CD4-positive, CD25-positive, alpha-beta regulatory T cell (primary cell): ENCODE results near the gene CNIH2. TPM values are rescaled to one million over a fixed set of nuclear protein-coding genes. Genes with fewer than 3 reads are reported as not detected.

ENCODE experiments used
- ATAC-seq, 2 donors: fragments of 150-1000 bp; cut with Tn5 transposase; one replicate each; pipeline ENCODE4 v1.10.0; 2021; ENCODE audit warnings: low read depth in 2 of 2, moderate number of reproducible peaks in 2 of 2, moderate library complexity in 1 of 2
- DNase-seq, 3 donors: peaks; one replicate each; pipeline versions ENCODE4 v3.0.0 to v3.0.0-alpha.2; 2012 to 2022; ENCODE audit warnings: mixed read lengths in 1 of 3
- H3K27ac ChIP-seq: one replicate; pipeline ENCODE4 v1.7.0; 2013; ENCODE audit warnings: mild to moderate bottlenecking, low read length; ENCODE audit not compliant: insufficient read depth, poor library complexity, severe bottlenecking
- H3K27me3 ChIP-seq: one replicate; pipeline ENCODE4 v1.7.0; 2013; ENCODE audit warnings: low read length; ENCODE audit not compliant: control insufficient read depth, insufficient read depth
- H3K36me3 ChIP-seq: one replicate; pipeline ENCODE4 v1.7.0; 2013; ENCODE audit warnings: mild to moderate bottlenecking, low read length, moderate library complexity; ENCODE audit not compliant: control insufficient read depth, insufficient read depth
- H3K4me1 ChIP-seq: 2 replicates; pipeline ENCODE4 v1.7.0; 2013; ENCODE audit warnings: mild to moderate bottlenecking, low read length; ENCODE audit not compliant: insufficient read depth, control insufficient read depth, poor library complexity, severe bottlenecking
- H3K4me3 ChIP-seq: one replicate; pipeline ENCODE4 v1.7.0; 2013; ENCODE audit warnings: low read depth, mild to moderate bottlenecking, low read length, moderate library complexity
- H3K9me3 ChIP-seq, 2 experiments: 1 replicate in 1 of 2; 2 replicates in 1 of 2; pipeline ENCODE4 v1.7.0; 2013; ENCODE audit warnings: low read length in 2 of 2, mild to moderate bottlenecking in 1 of 2, moderate library complexity in 1 of 2; ENCODE audit not compliant: control insufficient read depth in 2 of 2
- H3K27ac Mint-ChIP-seq, 3 donors: one replicate each; pipeline ENCODE4 v1.8.0; 2020 to 2022; ENCODE audit warnings: mild to moderate bottlenecking in 3 of 3, mixed read lengths in 3 of 3, moderate library complexity in 2 of 3
- H3K27me3 Mint-ChIP-seq: one replicate; pipeline ENCODE4 v1.8.0; 2022; ENCODE audit warnings: mild to moderate bottlenecking, mixed read lengths
- H3K36me3 Mint-ChIP-seq: one replicate; pipeline ENCODE4 v1.8.0; 2020; ENCODE audit warnings: mixed read lengths
- H3K4me1 Mint-ChIP-seq, 4 donors: one replicate each; pipeline ENCODE4 v1.8.0; 2020 to 2022; ENCODE audit warnings: mixed read lengths in 4 of 4, mild to moderate bottlenecking in 1 of 4
- H3K4me3 Mint-ChIP-seq, 4 donors: one replicate each; pipeline ENCODE4 v1.8.0; 2020 to 2022; ENCODE audit warnings: mild to moderate bottlenecking in 4 of 4, mixed read lengths in 4 of 4, moderate library complexity in 3 of 4
- H3K9me3 Mint-ChIP-seq, 7 donors: one replicate each; pipeline ENCODE4 v1.8.0; 2020 to 2022; ENCODE audit warnings: mixed read lengths in 7 of 7, mild to moderate bottlenecking in 3 of 7, moderate library complexity in 2 of 7
- polyA plus RNA-seq, 4 donors: library from polyadenylated mRNA; unstranded; fragments of 300-500 nt; fragmentation: Illumina TruSeq; gene quantifications; one replicate each; pipeline ENCODE4 v1.2.3, GENCODE V29; 2021
- total RNA-seq: library from RNA; stranded (reverse); gene quantifications from one replicate; pipeline ENCODE4 v1.2.3, GENCODE V29; 2022

The CNIH2 gene
- total and polyA plus RNA-seq, 5 donors from 2014 or later = 4.5 TPM; not detected in 4

DNA sequence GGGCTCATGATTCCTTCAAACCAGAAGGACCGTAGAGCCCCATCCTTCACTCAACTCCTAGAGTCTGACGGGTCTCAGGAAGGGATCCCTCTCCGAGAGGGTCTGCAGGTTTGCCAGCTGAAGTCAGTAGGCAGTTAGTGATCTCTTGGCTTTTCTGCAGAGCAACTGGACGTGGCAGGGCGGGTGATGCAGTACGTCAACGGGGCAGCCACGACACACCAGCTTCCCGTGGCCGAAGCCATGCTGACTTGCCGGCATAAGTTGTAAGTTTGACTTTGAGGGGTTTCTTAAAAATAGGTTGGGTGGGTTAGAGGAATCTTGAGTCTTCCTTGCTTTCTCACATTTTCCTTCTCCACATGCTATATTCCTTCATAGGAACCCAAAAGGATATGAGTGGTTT lies 42.8 kb upstream of the CNIH2 start:
- H3K36me3 ChIP-seq = peaks cover 90% of the 10 kb centered on the region
- Mint-ChIP-seq H3K36me3 (peaks cover 56% of the 10 kb centered on the region), H3K9me3 (no peaks in the 10 kb centered on the region), H3K4me1 (no peaks in the 10 kb centered on the region), H3K27me3 (no peaks in the 10 kb centered on the region), H3K4me3 (no peak overlapping the region), H3K27ac (peak overlapping the region; percentile 27 to 32 (median 27))
- H3K27ac ChIP-seq = no peak overlapping the region
- DNase-seq (no peak), ATAC-seq (no peak)
- H3K4me3 ChIP-seq = no peak overlapping the region
- no peaks in the 10 kb centered on the region for H3K9me3 ChIP-seq
- H3K27me3 ChIP-seq = no peaks in the 10 kb centered on the region
- no peaks in the 10 kb centered on the region for H3K4me1 ChIP-seq

DNA sequence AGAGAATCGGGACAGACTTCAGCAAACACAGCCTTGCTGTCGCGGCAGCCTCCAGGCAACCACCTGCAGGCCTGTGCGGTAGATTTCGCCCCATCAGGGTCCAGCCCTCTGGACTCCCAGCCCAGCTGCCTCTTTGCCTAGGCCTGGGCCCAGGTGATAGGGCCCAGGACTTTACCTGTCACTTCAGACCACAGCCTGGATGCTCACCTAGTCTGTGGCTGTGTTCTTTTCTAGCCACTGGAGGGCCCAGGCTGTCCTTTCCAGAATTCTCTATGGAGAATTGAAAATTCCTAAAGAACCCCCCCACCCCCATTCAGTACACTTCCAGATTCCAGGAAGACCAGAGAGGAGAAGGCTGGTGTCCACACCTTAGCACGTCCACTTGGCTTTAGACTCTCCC lies 40.1 kb upstream of the CNIH2 start:
- Mint-ChIP-seq H3K4me3 (no peak overlapping the region), H3K36me3 (peaks cover 51% of the 10 kb centered on the region), H3K27ac (peak overlapping the region in 2 of 3 donors; percentile 20 to 83), H3K4me1 (peaks cover 0 to 5% (median 0%) of the 10 kb centered on the region in 4 donors), H3K27me3 (no peaks in the 10 kb centered on the region), H3K9me3 (no peaks in the 10 kb centered on the region)
- H3K4me3 ChIP-seq = no peak overlapping the region
- H3K27ac ChIP-seq = no peak overlapping the region
- H3K9me3 ChIP-seq = no peaks in the 10 kb centered on the region
- no peak for DNase-seq
- no peak for ATAC-seq
- H3K27me3 ChIP-seq = no peaks in the 10 kb centered on the region
- no peaks in the 10 kb centered on the region for H3K4me1 ChIP-seq
- H3K36me3 ChIP-seq = peaks cover 88% of the 10 kb centered on the region

DNA sequence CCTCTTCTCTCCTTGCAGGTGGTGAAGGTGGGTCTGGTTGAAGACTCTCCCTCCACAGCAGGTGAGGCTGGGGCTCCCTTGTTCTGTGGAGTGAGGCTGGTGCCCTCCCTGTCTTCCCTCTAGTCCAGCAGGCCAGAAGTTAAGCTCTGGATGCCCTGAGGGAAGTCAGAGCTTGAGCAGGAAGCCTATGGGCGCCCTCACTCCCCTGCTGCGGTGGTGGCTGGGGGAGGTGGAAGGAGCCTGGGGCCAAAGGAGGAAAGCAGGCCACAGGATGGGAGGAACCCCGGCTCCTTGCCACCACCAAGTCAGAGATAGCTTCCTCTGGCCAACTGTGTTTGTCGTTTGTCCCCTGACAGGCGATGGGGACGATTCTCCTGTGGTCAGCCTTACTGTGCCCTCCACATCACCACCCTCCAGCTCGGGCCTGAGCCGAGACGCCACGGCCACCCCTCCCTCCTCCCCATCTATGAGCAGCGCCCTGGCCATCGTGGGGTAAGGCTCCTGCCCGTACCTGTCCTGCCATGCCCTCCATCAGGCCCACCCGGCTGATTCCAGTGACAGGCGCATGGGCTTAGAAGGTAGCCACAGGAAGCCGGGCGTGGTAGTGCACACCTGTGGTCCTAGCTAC lies 39.1 kb upstream of the CNIH2 start:
- no peak for DNase-seq

DNA sequence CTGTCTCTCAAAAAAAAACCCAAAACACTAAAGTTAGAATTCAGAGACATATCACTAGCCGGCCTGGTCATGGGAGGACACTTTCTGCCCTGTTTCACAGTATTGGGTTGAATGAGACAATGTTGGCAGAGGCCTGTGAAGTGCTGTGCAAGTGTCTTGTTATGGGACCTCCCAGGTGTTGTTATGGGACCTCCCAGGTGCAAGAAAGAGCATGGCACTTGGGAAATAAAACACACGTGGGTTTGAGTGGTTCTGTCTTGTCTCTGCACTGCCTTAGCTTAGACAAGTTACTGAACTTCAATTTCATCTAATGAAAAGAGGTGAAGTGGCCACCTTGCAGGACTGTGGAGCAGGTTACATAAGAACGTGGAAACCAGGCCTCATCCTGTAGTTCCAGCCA lies 38.5 kb upstream of the CNIH2 start:
- Histone ChIP-seq H3K9me3 (no peaks in the 10 kb centered on the region), H3K36me3 (peaks cover 83% of the 10 kb centered on the region), H3K27ac (no peak overlapping the region), H3K4me3 (no peak overlapping the region), H3K27me3 (no peaks in the 10 kb centered on the region), H3K4me1 (no peaks in the 10 kb centered on the region)
- DNase-seq = no peak
- no peak overlapping the region for H3K4me3 Mint-ChIP-seq
- ATAC-seq = no peak
- no peaks in the 10 kb centered on the region for H3K9me3 Mint-ChIP-seq
- H3K27ac Mint-ChIP-seq = no peak overlapping the region
- peaks cover 0 to 5% (median 0%) of the 10 kb centered on the region in 4 donors for H3K4me1 Mint-ChIP-seq
- H3K27me3 Mint-ChIP-seq = no peaks in the 10 kb centered on the region
- H3K36me3 Mint-ChIP-seq = peaks cover 35% of the 10 kb centered on the region

More for the DNA sequence above, 39.1 kb upstream of the CNIH2 start:
- no peaks in the 10 kb centered on the region for H3K4me1 ChIP-seq
- Mint-ChIP-seq H3K27me3 (no peaks in the 10 kb centered on the region), H3K36me3 (peaks cover 40% of the 10 kb centered on the region), H3K4me3 (no peak overlapping the region), H3K4me1 (peaks cover 0 to 5% (median 0%) of the 10 kb centered on the region in 4 donors), H3K9me3 (no peaks in the 10 kb centered on the region), H3K27ac (no peak overlapping the region)
- H3K4me3 ChIP-seq = no peak overlapping the region
- peaks cover 83% of the 10 kb centered on the region for H3K36me3 ChIP-seq
- no peaks in the 10 kb centered on the region for H3K27me3 ChIP-seq
- H3K27ac ChIP-seq = no peak overlapping the region
- H3K9me3 ChIP-seq = no peaks in the 10 kb centered on the region
- no peak for ATAC-seq

DNA sequence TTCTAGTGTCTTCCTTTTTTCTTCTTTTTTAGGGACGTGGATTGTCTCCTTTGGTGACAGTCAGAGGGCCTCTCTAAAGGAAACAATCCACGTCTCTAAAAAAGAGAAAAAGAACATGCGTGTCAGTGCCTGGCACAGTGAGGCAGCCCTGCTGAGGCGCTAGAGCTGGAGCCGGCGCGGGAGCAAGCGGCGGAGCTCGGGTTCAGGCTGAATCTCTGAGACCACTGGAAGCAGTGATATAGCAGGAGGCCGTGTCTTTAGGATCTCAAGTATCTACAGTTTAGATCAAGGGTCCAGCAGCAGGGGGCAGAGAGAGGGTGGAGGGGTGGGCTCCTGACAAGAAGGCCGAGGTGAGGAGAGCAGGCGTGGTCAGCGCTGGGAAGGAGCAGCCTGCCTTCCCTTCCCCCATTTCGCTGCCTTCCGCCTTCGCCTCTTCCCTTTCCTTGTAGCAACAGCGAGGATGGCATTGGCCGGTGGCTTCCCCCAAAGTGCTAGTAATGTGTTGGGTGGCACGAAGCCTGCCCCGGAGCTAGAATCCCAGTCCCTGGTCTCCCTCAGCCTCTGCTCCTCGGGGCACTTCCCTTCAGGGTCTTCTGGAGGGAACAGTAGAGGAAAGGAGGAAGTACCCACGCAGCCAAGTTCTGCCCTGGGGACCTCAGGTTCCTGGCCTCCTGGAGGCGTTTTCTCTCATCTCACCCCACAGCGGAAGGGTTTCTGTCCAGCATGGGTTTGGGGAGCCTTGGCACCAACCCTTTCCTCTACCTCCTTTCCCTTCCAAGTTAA lies 37.8 kb upstream of the CNIH2 start:
- Mint-ChIP-seq H3K4me3 (no peak overlapping the region), H3K27me3 (no peaks in the 10 kb centered on the region), H3K36me3 (peaks cover 30% of the 10 kb centered on the region), H3K9me3 (no peaks in the 10 kb centered on the region), H3K27ac (peak overlapping the region in 1 of 3 donors; percentile 17), H3K4me1 (peaks cover 0 to 5% (median 0%) of the 10 kb centered on the region in 4 donors)
- peaks cover 84% of the 10 kb centered on the region for H3K36me3 ChIP-seq
- DNase-seq (no peak), ATAC-seq (no peak)
- no peaks in the 10 kb centered on the region for H3K9me3 ChIP-seq
- H3K27me3 ChIP-seq = no peaks in the 10 kb centered on the region
- no peak overlapping the region for H3K27ac ChIP-seq
- no peaks in the 10 kb centered on the region for H3K4me1 ChIP-seq
- H3K4me3 ChIP-seq = no peak overlapping the region

DNA sequence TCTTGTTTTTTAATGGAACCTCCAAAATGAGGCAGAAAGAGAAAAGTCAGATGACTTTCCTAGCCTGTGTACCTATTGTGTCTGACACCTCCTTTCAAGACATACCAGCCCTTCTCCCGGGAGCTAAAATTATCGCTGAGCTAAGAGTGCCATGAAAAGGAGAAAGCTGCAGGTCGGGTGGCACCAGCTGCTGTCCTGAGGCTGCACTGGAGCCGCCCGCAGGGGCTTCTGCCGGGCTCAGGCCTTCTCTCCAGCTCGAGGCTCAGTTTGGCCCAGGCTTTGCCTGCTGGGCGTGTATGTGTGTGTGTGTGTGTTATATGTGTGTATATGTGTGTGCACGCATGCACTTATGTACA lies 37.2 kb upstream of the CNIH2 start:
- peaks cover 24% of the 10 kb centered on the region for H3K36me3 Mint-ChIP-seq
- peak overlapping the region in 1 of 4 donors; percentile 12 for H3K4me3 Mint-ChIP-seq
- peaks cover 0 to 5% (median 0%) of the 10 kb centered on the region in 4 donors for H3K4me1 Mint-ChIP-seq
- no peaks in the 10 kb centered on the region for H3K27me3 ChIP-seq
- no peak overlapping the region for H3K27ac ChIP-seq
- DNase-seq = no peak
- H3K9me3 Mint-ChIP-seq = no peaks in the 10 kb centered on the region
- no peaks in the 10 kb centered on the region for H3K4me1 ChIP-seq
- peaks cover 78% of the 10 kb centered on the region for H3K36me3 ChIP-seq
- ATAC-seq = no peak
- no peaks in the 10 kb centered on the region for H3K27me3 Mint-ChIP-seq
- peak overlapping the region in 1 of 3 donors; percentile 17 for H3K27ac Mint-ChIP-seq
- no peaks in the 10 kb centered on the region for H3K9me3 ChIP-seq
- no peak overlapping the region for H3K4me3 ChIP-seq

DNA sequence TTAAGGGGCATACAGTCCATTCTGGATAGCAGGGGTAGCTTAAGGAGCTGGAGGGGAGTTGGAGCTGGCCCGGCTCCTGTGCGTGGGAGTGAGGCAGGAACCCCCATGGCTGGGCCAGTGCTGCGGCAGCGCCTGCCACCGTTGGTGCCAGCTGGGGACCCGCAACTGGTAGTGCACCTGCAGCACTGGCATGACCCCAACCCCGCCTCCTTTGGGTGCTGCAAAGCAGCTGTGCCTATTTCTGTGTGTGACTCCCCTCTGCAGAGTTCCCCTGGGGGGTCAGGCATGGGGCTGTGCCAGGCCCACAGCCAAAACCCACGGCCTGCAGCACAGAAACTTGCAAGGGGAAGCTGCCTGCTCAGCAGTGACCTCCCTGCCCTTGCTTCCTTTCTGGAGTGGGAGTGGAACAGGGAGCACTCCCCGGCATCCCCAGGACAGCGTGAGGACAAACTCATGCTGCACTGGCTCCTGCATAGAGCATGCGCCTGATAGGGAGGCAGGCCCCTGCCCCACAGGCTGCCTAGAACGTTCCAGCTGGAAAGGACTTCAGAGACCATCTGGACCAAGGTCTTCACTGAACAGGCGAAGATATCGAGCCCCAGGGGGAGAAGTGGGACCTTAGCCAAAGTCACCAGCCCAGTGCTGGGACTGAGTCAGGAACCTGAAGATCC lies 35.7 kb upstream of the CNIH2 start:
- H3K4me3 Mint-ChIP-seq = no peak overlapping the region
- H3K4me1 Mint-ChIP-seq = peaks cover 0 to 5% (median 0%) of the 10 kb centered on the region in 4 donors
- H3K27me3 Mint-ChIP-seq = no peaks in the 10 kb centered on the region
- peaks cover 70% of the 10 kb centered on the region for H3K36me3 ChIP-seq
- H3K9me3 ChIP-seq = no peaks in the 10 kb centered on the region
- no peaks in the 10 kb centered on the region for H3K4me1 ChIP-seq
- DNase-seq (no peak), ATAC-seq (no peak)
- H3K27ac ChIP-seq = no peak overlapping the region
- H3K36me3 Mint-ChIP-seq = peaks cover 32% of the 10 kb centered on the region
- peak overlapping the region in 1 of 3 donors; percentile 43 for H3K27ac Mint-ChIP-seq
- no peaks in the 10 kb centered on the region for H3K9me3 Mint-ChIP-seq
- H3K27me3 ChIP-seq = no peaks in the 10 kb centered on the region
- no peak overlapping the region for H3K4me3 ChIP-seq
